Endothelial cell of umbilical vein (primary cell): ENCODE measurements around the gene NCAPH2. TPM values are rescaled to one million over a fixed set of nuclear protein-coding genes. Genes with fewer than 3 reads are reported as not detected.

ENCODE experiments used
- BruUV-seq: library from RNA; stranded (reverse); fragments of 400-500 nt; replicated peaks from 2 replicates; lab custom pipeline; 2021; lab: Mats Ljungman, UMichigan
- CTCF ChIA-PET: fragments of 300-600, 350-600 bp; sonication (Branson Sonifier 250); formaldehyde crosslinking; loops from one replicate; lab custom pipeline; 2021; ENCODE audit warnings: antibody characterized with exemption, inconsistent platforms; lab: Charles Lee
- POLR2A ChIA-PET: fragments of 300-600, 350-600 bp; sonication (Branson Sonifier 250); formaldehyde crosslinking; loops from one replicate; lab custom pipeline; 2021; ENCODE audit warnings: antibody characterized with exemption, inconsistent platforms; lab: Charles Lee
- DNase-seq: peaks from one replicate; pipeline ENCODE4 v3.0.0-alpha.2; 2011; ENCODE audit warnings: low read depth, low spot score
- FAIRE-seq: peaks from 2 replicates; lab custom pipeline; 2011; peaks lifted over from hg19 to GRCh38; lab: Jason Lieb, UNC
- H2AFZ ChIP-seq: 2 replicates; pipeline ENCODE4 v1.6.0; 2012; ENCODE audit warnings: low read depth, low read length, control low read depth, inconsistent platforms
- H3K27ac ChIP-seq: 2 replicates; pipeline ENCODE4 v1.5.1; 2011; ENCODE audit warnings: low read depth, mild to moderate bottlenecking, control low read depth, low read length, moderate library complexity; ENCODE audit not compliant: insufficient read depth
- H3K27me3 ChIP-seq, 2 experiments: 2 replicates each; pipeline versions ENCODE4 v1.6.0 to v1.6.1; 2011; ENCODE audit warnings: low read length in 2 of 2, mixed read lengths in 1 of 2; ENCODE audit not compliant: control insufficient read depth in 2 of 2, insufficient read depth in 2 of 2
- H3K36me3 ChIP-seq, 2 experiments: 2 replicates in 1 of 2; 3 replicates in 1 of 2; pipeline ENCODE4 v1.5.1; 2011; ENCODE audit warnings: low read length in 2 of 2, mild to moderate bottlenecking in 1 of 2, moderate library complexity in 1 of 2; ENCODE audit not compliant: control insufficient read depth in 2 of 2, insufficient read depth in 2 of 2; ENCODE audit errors: extremely low read depth in 1 of 2
- H3K4me1 ChIP-seq: 3 replicates; pipeline ENCODE4 v1.5.1; 2011; ENCODE audit warnings: mild to moderate bottlenecking, low read length; ENCODE audit not compliant: control insufficient read depth, insufficient read depth; ENCODE audit errors: extremely low read depth
- H3K4me2 ChIP-seq: 2 replicates; pipeline ENCODE4 v1.6.1; 2011; ENCODE audit warnings: low read length, control low read depth, mixed read lengths; ENCODE audit not compliant: insufficient read depth
- H3K4me3 ChIP-seq, 3 experiments: fragments of 200-600 bp in 1 of 3; sonication (generic), shearing (Covaris generic) in 1 of 3; replicated peaks in 1 of 3; 2 replicates each; pipeline ENCODE4 v1.5.1; 2011 to 2016; ENCODE audit warnings: control low read depth in 3 of 3, low read length in 3 of 3, mild to moderate bottlenecking in 2 of 3, inconsistent platforms in 1 of 3, low read depth in 1 of 3, moderate library complexity in 1 of 3; ENCODE audit not compliant: insufficient read depth in 1 of 3
- H3K79me2 ChIP-seq: 2 replicates; pipeline ENCODE4 v1.6.0; 2012; ENCODE audit warnings: low read length, inconsistent platforms; ENCODE audit not compliant: control insufficient read depth, insufficient read depth
- H3K9ac ChIP-seq: replicated peaks from 2 replicates; pipeline ENCODE3; 2011; ENCODE audit warnings: low read length, control low read depth; ENCODE audit not compliant: insufficient read depth; ENCODE audit errors: extremely low read depth
- H3K9me1 ChIP-seq: replicated peaks from 3 replicates; pipeline ENCODE4 v1.6.0; 2011; ENCODE audit warnings: mild to moderate bottlenecking, low read length; ENCODE audit not compliant: control insufficient read depth, insufficient read depth; ENCODE audit errors: extremely low read depth
- H3K9me3 ChIP-seq: replicated peaks from 2 replicates; pipeline ENCODE4 v1.5.1; 2012; ENCODE audit warnings: low read length, inconsistent platforms; ENCODE audit not compliant: control insufficient read depth, insufficient read depth
- H4K20me1 ChIP-seq: replicated peaks from 2 replicates; pipeline ENCODE3; 2011; ENCODE audit warnings: mild to moderate bottlenecking, low read length; ENCODE audit not compliant: control insufficient read depth, insufficient read depth; ENCODE audit errors: extremely low read depth
- JUN ChIP-seq: IDR thresholded peaks from 2 replicates; pipeline ENCODE4 v1.6.1; 2011; ENCODE audit warnings: borderline replicate concordance, low read depth; ENCODE audit not compliant: insufficient read length, insufficient read depth
- dilution Hi-C: fragments of 300-500 bp; cut with MboI; formaldehyde crosslinking; loops from one replicate; pipeline ENCODE4 v1.15.0; 2019; ENCODE audit warnings: low sequenced_read_pairs; ENCODE audit not compliant: extremely low pct_ligation_motif_present
- intact Hi-C: fragments of 100-400 bp; cut with micrococcal nuclease; formaldehyde crosslinking; loops from one replicate; pipeline ENCODE4 v1.10.0; 2022
- polyA plus RNA-seq, 4 experiments: library from polyadenylated mRNA; depleted of rRNA in 3 of 4; stranded (reverse) in 3 of 4; unstranded in 1 of 4; fragments of >200 nt; gene quantifications; 2 replicates each; pipeline versions ENCODE4 v1.2.1 to v1.2.3, GENCODE V29; 2011 to 2012; ENCODE audit warnings: missing spikeins in 1 of 4
- total RNA-seq: library from RNA; stranded (reverse); gene quantifications from 2 replicates; pipeline ENCODE4 v1.2.3, GENCODE V29; 2021
- TF ChIP-seq, protein P1 (sequence below), 2 donors: IDR thresholded peaks; 1 replicate in 1 of 2; 2 replicates in 1 of 2; pipeline ENCODE4 v1.5.1; 2011; ENCODE audit warnings: low read length in 2 of 2, mild to moderate bottlenecking in 2 of 2, moderate library complexity in 2 of 2, control low read depth in 1 of 2, inconsistent platforms in 1 of 2, low read depth in 1 of 2; ENCODE audit not compliant: insufficient read depth in 1 of 2; ENCODE audit errors: extremely low read depth in 1 of 2
- TF ChIP-seq, protein P2 (sequence below): IDR thresholded peaks from 2 replicates; pipeline ENCODE4 v1.6.1; 2011; ENCODE audit not compliant: insufficient read depth, insufficient read length

The NCAPH2 gene
- total and polyA plus RNA-seq, 2 donors (not counting 3 experiments of a cell fraction or from before 2014, with no cell fraction given): 42.4 to 43.2 TPM

DNA sequence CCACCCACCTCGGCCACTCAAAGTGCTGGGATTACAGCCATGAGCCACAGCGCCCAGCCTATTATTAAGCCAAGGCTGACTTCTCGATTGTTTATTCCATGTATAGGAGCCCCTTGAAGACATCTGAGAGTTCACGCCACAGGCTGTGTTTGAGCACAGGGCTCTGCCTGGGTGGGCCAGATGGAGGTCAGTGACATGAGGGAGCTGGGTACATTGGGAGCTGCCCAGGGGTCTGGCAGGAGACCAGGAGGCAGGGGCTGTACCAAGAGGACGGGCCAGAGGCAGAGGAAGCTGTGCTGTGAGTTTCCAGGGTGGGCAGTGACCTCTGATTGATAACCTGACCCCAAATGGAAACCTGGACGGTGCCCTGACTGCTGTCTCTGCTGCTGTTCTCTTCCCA lies 5.9 kb upstream of the NCAPH2 start:
- H3K4me1 ChIP-seq: peaks cover 6% of the 10 kb centered on the region
- POLR2A ChIA-PET: no interaction called here
- no peak for FAIRE-seq
- peaks cover 11% of the 10 kb centered on the region for H3K79me2 ChIP-seq
- dilution Hi-C loops: no loop called here
- no peak overlapping the region for H3K4me3 ChIP-seq
- H3K27ac ChIP-seq: no peak overlapping the region
- DNase-seq: no peak
- peaks cover 6 to 22% of the 10 kb centered on the region in 2 experiments for H3K36me3 ChIP-seq
- CTCF ChIA-PET: no interaction called here
- H3K9ac ChIP-seq: no peak overlapping the region
- no peaks in the 10 kb centered on the region for H3K27me3 ChIP-seq
- no peaks in the 10 kb centered on the region for H3K9me1 ChIP-seq
- no peak overlapping the region for H2AFZ ChIP-seq
- H3K4me2 ChIP-seq: no peak overlapping the region
- BruUV-seq: no TSS peak
- TF ChIP-seq, protein P1, sequence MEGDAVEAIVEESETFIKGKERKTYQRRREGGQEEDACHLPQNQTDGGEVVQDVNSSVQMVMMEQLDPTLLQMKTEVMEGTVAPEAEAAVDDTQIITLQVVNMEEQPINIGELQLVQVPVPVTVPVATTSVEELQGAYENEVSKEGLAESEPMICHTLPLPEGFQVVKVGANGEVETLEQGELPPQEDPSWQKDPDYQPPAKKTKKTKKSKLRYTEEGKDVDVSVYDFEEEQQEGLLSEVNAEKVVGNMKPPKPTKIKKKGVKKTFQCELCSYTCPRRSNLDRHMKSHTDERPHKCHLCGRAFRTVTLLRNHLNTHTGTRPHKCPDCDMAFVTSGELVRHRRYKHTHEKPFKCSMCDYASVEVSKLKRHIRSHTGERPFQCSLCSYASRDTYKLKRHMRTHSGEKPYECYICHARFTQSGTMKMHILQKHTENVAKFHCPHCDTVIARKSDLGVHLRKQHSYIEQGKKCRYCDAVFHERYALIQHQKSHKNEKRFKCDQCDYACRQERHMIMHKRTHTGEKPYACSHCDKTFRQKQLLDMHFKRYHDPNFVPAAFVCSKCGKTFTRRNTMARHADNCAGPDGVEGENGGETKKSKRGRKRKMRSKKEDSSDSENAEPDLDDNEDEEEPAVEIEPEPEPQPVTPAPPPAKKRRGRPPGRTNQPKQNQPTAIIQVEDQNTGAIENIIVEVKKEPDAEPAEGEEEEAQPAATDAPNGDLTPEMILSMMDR (IDR thresholded peaks at IDR 0.05; ENCODE audit: extremely low read depth in 1 of 2, insufficient read depth in 1 of 2, low read depth in 1 of 2, low read length in 2 of 2): no peak
- TF ChIP-seq JUN: no peak
- TF ChIP-seq, protein P2, sequence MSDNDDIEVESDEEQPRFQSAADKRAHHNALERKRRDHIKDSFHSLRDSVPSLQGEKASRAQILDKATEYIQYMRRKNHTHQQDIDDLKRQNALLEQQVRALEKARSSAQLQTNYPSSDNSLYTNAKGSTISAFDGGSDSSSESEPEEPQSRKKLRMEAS: no peak
- no peaks in the 10 kb centered on the region for H4K20me1 ChIP-seq
- H3K9me3 ChIP-seq: no peaks in the 10 kb centered on the region
- intact Hi-C loops: no loop called here
